Epithelial cell of esophagus (primary cell): Measurements from ENCODE around the gene MEPCE.
"Not testable (repeated sequence)": the region's sequence is repeated elsewhere in the genome, so short reads cannot be mapped to it uniquely, and the experiment has no call there.

Experiments used
- DNase-seq: peaks from one replicate; pipeline ENCODE4 v3.0.0; 2010; ENCODE audit warnings: low read depth
- H3K4me3 ChIP-seq: 2 replicates; pipeline ENCODE4 v1.5.1; 2011; ENCODE audit warnings: mild to moderate bottlenecking, low read length, control low read depth
- CTCF ChIP-seq: IDR thresholded peaks from 2 replicates; pipeline ENCODE4 v1.5.1; 2011; ENCODE audit warnings: low read depth, mild to moderate bottlenecking, low read length, control low read depth, inconsistent platforms; ENCODE audit not compliant: insufficient read depth; ENCODE audit errors: missing control alignments

The MEPCE gene

GRCh38 chr7:100444311-100445278 lies 15.0 kb downstream of the MEPCE start:
- H3K4me3 ChIP-seq: no peak overlapping the region
- no peak for TF ChIP-seq CTCF
- DNase-seq: no peak

- no peak for TF ChIP-seq CTCF
- peak; percentile 31 for DNase-seq
Observed at GRCh38 chr7:100446040-100446439, 16.4 kb downstream of the MEPCE start.

GRCh38 chr7:100447363-100447762 lies 17.7 kb downstream of the MEPCE start:
- H3K4me3 ChIP-seq, DNase-seq: not testable (repeated sequence)

More at GRCh38 chr7:100446040-100446439, 16.4 kb downstream of the MEPCE start:
- H3K4me3 ChIP-seq: no peak overlapping the region

- no peak for DNase-seq
- TF ChIP-seq CTCF: no peak
- H3K4me3 ChIP-seq: no peak overlapping the region
Observed at GRCh38 chr7:100449190-100449795, 19.7 kb downstream of the MEPCE start.

GRCh38 chr7:100452513-100452912 lies 22.9 kb downstream of the MEPCE start:
- DNase-seq: no peak
- no peak for TF ChIP-seq CTCF
- no peak overlapping the region for H3K4me3 ChIP-seq

GRCh38 chr7:100453854-100454253 lies 24.2 kb downstream of the MEPCE start:
- not testable (repeated sequence) for DNase-seq, H3K4me3 ChIP-seq

- H3K4me3 ChIP-seq: no peak overlapping the region
- no peak for DNase-seq
- TF ChIP-seq CTCF: no peak
Observed at GRCh38 chr7:100455206-100455605, 25.6 kb downstream of the MEPCE start.

- H3K4me3 ChIP-seq: no peak overlapping the region
- no peak for DNase-seq
- TF ChIP-seq CTCF: no peak
Observed at GRCh38 chr7:100456562-100456961, 26.9 kb downstream of the MEPCE start.
